Motor neuron (in vitro differentiated cells): ENCODE measurements around the gene LRMDA. TPM values are rescaled to one million over a fixed set of nuclear protein-coding genes. Genes with fewer than 3 reads are reported as not detected.
A peak's percentile ranks its signal among the peaks of the same experiment; 100 is the strongest.

Experiments
- ATAC-seq, 8 experiments: fragments of 200-7000 bp; cut with Tn5 transposase; replicated peaks in 6 of 8; 2 replicates each; pipeline ENCODE4 v1.8.0; 2021; ENCODE audit warnings: mild to moderate bottlenecking in 8 of 8, moderate library complexity in 8 of 8
- H3K27ac ChIP-seq, 2 donors: fragments of 250-450 bp; sonication (Bioruptor Pico); 2 replicates each; pipeline ENCODE4 v1.9.0; 2021; ENCODE audit warnings: antibody characterized with exemption in 2 of 2, mild to moderate bottlenecking in 2 of 2, moderate library complexity in 1 of 2
- H3K4me1 ChIP-seq, 2 donors: fragments of 250-450 bp; sonication (Bioruptor Pico); replicated peaks in 1 of 2; 2 replicates each; pipeline ENCODE4 v1.6.1; 2021; ENCODE audit warnings: antibody characterized with exemption in 2 of 2, mild to moderate bottlenecking in 2 of 2, moderate library complexity in 1 of 2
- H3K4me3 ChIP-seq, 5 donors: fragments of 250-450 bp; sonication (Bioruptor Pico); 2 replicates each; pipeline ENCODE4 v1.9.0; 2021; ENCODE audit warnings: antibody characterized with exemption in 5 of 5, mild to moderate bottlenecking in 5 of 5, moderate library complexity in 4 of 5
- WGBS, 10 experiments: fragments of 450-650 bp; shearing (Covaris generic); methylation state at CpG; one replicate each; pipeline ENCODE4 v1.0.0; 2022; 5-methylcytosine and 5-hydroxymethylcytosine counted together
- in situ Hi-C, 9 experiments: fragments of 400-800 bp; cut with MboI; loops; one replicate each; pipeline ENCODE4 v1.15.0; 2021; ENCODE audit warnings: low sequenced_read_pairs in 9 of 9, low pct_unique_long_range_greater_than_20kb in 2 of 9; ENCODE audit not compliant: unreplicated experiment in 9 of 9
- total RNA-seq, 8 experiments: library from RNA; unstranded; fragments of 300-600 nt; gene quantifications; 2 replicates each; pipeline versions ENCODE4 v1.2.3 to v1.2.4, GENCODE V29; 2022

The LRMDA gene
- total RNA-seq, 8 experiments from 2014 or later, result 0.85 to 5.4 (median 2.2) TPM; not detected in 1

DNA sequence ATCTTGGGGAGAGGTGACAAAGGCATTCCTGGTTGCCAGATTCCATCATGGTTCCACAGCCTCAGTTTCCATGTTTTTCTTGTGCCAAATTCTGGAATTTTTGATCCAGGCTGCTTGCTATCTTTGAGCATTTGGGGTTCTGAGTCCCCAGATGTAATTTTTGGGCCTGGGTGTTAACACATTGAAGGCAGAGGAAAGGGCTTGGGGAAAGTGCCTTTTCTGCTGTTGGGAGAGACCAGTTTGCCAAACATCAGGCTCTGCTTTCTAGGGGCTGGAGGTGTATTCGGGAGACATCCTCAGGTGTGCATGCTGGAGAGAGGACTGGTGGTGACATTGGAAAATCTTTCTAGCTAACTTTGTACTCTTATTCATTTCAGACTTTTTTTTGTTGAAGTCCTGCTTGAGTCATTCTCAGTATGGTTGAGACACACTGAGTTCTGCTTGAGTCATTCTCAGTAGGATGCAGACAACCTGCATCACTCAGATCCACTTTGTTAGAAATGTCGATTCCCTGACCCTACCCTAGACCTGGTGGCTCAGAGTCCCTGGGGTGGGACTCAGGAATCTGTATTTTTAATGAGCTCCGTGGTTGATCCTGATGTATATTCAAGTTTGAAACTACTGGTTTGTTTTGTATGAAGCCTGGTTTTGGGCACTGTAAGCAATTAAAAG is 101.0 kb downstream of the LRMDA start:
- Histone ChIP-seq H3K4me1 (peaks cover 7 to 10% of the 10 kb centered on the region in 2 donors), H3K27ac (no peak overlapping the region), H3K4me3 (no peak overlapping the region)
- in situ Hi-C loops, result no loop called here
- WGBS, 10 experiments, result 0 to 100% (median 63%) methylated on average over 1 to 3 of the region's 3 CpGs; no CpG with 5 or more reads in 2 of the 10 experiments
- no peak for ATAC-seq

DNA sequence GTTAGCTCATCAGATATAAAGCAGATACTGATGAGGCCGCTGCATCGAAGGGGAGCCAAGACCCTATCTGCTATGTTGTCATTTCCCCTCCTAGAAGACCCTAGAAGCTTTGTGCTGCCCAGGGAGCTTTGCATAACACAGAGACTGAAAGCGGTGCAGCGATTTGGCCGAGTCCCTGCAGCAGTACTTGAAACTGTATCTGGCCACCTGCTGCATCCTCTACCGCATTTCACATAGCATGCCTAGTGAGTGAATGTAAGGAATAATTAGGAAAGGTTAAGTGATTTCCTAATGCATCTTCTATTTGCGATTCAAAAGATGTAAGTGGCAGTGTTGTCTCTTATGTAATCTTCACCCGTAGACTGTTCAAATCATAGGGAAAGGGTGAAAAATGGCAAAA is 106.7 kb downstream of the LRMDA start:
- Histone ChIP-seq H3K27ac (no peak overlapping the region), H3K4me1 (peaks cover 37 to 38% of the 10 kb centered on the region in 2 donors), H3K4me3 (no peak overlapping the region)
- 13 to 94% (median 49%) methylated on average over 1 to 8 of the region's 8 CpGs; no CpG with 5 or more reads in 1 of the 10 experiments for WGBS, 10 experiments
- ATAC-seq, result no peak
- in situ Hi-C loops, result no loop called here

DNA sequence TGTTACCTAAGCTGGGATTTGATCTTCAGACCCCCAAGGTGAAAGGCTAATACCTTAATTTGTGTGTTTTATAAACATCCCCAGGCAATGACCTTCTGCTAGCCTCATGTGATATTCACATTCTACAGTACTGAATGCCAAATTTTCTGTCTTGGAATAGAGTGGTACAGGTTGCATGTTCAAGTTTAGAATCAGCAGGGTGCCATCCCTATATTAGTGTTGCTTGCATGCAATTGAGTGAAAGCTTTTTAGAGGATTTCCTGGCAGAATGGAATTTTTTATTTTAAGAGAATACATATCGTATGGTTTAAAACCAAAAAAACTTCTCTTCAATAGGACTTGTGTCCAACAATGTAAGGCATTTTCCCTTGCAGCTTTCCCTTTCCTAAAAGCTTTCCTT is 107.3 kb downstream of the LRMDA start:
- H3K27ac ChIP-seq, result no peak overlapping the region
- no peak for ATAC-seq
- WGBS, 10 experiments, result 50 to 100% (median 81%) methylated on average over 1 of the region's 1 CpG; no CpG with 5 or more reads in 2 of the 10 experiments
- in situ Hi-C loops, result no loop called here
- no peak overlapping the region for H3K4me3 ChIP-seq
- H3K4me1 ChIP-seq, result peaks cover 42% of the 10 kb centered on the region in 2 donors

DNA sequence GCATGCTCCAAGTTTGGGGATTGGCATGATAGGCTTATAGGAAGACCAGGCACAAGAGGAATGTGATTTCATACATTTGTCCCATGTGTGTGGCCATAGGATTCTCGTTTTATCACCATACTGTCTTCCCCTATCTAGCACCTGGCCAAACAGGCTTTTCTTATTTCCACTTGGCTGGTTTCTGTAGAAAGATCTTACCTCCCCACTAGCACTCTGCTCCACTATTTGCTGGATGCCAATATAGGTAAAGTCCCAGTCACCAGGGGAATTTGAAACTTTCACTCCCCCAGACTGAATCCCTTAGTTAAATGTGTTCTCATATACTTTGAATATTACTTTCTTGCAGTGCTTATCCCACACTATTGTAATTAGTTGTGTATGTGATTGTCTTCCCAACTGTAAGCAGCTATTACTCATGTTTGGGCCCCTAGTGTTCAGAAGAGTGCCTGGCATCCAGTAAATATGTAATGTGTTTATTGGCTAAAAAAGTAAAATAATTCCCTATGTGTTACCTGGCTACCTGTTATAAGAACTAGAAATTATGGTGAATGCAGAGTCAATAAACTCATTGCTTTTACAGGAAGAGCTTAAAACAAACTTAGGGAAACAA is 109.0 kb downstream of the LRMDA start:
- 0 to 100% (median 47%) methylated on average over 1 of the region's 1 CpG; no CpG with 5 or more reads in 4 of the 10 experiments for WGBS, 10 experiments
- Histone ChIP-seq H3K4me3 (no peak overlapping the region), H3K4me1 (peaks cover 46 to 47% of the 10 kb centered on the region in 2 donors), H3K27ac (no peak overlapping the region)
- in situ Hi-C loops, result no loop called here
- ATAC-seq, result no peak

- ATAC-seq, result peak in 1 of 8 experiments; percentile 2
- Histone ChIP-seq H3K27ac (no peak overlapping the region), H3K4me1 (peaks cover 46 to 47% of the 10 kb centered on the region in 2 donors), H3K4me3 (no peak overlapping the region)
- 0 to 79% (median 46%) methylated on average over 1 to 4 of the region's 4 CpGs for WGBS, 10 experiments
- in situ Hi-C loops, result no loop called here
Measured at GRCh38 chr10:75540981-75541380, 109.6 kb downstream of the LRMDA start.

DNA sequence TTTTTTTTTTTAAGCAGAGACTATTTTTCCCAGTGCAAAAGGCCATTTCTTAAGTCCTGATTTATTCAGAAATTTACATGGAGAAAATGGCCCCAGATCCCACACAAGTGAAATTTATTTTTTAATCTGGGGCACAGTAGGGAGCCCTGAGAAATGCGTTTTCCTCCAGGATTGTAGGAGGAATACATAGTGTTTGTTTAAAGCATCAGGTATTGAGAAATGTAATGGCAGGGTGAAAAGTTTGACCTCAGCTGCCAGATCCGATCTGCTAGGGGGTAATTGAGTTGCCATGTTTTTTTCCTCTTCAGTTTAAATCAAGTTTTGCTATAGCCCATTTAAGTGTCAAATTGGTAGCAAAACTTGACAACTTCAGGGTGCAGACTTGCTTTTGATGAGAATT is 110.0 kb downstream of the LRMDA start:
- Histone ChIP-seq H3K4me3 (no peak overlapping the region), H3K4me1 (peaks cover 46 to 47% of the 10 kb centered on the region in 2 donors), H3K27ac (no peak overlapping the region)
- ATAC-seq, result no peak
- in situ Hi-C loops, result no loop called here
- 0 to 100% (median 24%) methylated on average over 1 to 2 of the region's 2 CpGs; no CpG with 5 or more reads in 2 of the 10 experiments for WGBS, 10 experiments

DNA sequence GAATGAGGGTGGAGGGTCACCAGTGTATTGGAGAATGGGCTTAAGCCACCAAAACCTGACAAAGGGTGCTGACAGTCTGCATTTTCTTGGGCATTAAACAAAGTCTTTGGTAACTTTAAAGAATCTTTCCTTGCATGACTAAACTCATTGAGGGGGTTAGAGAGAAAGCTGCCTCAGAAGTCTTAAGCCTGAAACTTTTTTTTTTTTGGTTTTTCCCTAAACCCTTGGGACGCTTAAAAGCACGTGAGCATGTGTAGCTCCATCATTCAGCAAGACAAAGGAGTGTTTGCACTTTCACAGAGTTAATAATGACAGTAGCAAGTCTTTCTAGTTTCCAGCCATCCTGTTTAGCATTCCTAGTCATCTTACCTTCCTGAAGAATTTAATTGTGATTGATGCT is 110.7 kb downstream of the LRMDA start:
- Histone ChIP-seq H3K27ac (no peak overlapping the region), H3K4me3 (no peak overlapping the region), H3K4me1 (peaks cover 46 to 47% of the 10 kb centered on the region in 2 donors)
- 0 to 60% (median 7%) methylated on average over 1 to 2 of the region's 2 CpGs; no CpG with 5 or more reads in 1 of the 10 experiments for WGBS, 10 experiments
- in situ Hi-C loops, result no loop called here
- ATAC-seq, result peak in 4 of 8 experiments; percentile 1 to 14 (median 4)

DNA sequence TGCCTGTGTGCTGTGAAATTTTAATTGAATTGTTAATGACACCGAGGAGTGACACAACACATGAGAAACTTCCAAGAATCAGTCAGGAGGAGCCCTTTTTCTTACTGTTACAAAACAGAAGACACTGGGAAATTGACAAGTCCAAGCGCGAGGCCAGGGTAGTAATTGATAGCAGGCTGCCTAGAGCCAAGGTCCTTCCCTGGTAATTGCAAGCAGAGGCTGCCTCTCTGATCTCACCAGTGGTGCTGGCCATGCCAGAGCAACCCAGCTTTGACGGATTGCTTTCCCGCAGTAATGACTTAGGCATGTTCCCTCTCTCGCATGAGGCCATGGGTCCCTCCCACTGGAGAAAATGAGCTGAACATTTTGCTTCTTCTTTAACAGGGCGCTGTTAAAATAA is 111.5 kb downstream of the LRMDA start:
- ATAC-seq, result peak; percentile 35 to 99 (median 98)
- Histone ChIP-seq H3K27ac (peak overlapping the region in 1 of 2 donors; percentile 9), H3K4me1 (peaks cover 40 to 45% of the 10 kb centered on the region in 2 donors), H3K4me3 (no peak overlapping the region)
- WGBS, 10 experiments, result 0 to 60% (median 5%) methylated on average over 1 to 7 of the region's 7 CpGs; no CpG with 5 or more reads in 1 of the 10 experiments
- in situ Hi-C loops, result no loop called here

DNA sequence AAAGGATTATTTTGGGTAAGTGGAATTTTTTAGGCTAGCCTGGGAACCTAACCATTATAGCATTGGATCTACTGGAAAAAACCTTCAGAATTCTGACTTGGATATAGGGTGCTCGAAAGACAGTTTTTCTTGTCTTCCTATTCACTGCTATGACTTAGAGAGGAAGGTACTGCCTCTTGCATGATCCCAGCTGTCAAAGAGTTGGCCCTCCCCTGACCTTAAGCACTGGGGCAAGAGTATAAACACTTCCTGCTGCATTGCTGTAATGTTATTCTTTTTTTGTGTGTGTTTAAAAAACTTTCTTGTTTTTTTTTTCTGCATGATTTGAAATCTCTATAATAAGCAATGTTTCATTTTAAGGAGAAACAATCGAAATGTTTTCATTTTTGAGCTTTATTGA is 113.0 kb downstream of the LRMDA start:
- no peak for ATAC-seq
- in situ Hi-C loops, result no loop called here
- H3K4me1 ChIP-seq, result peaks cover 32 to 33% of the 10 kb centered on the region in 2 donors
- no peak overlapping the region for H3K4me3 ChIP-seq
- WGBS, 10 experiments, result 9 to 64% (median 44%) methylated on average over 1 to 2 of the region's 2 CpGs
- no peak overlapping the region for H3K27ac ChIP-seq

GRCh38 chr10:75544993-75545706 is 113.7 kb downstream of the LRMDA start:
- 0 to 100% (median 73%) methylated on average over 1 to 4 of the region's 5 CpGs for WGBS, 10 experiments
- in situ Hi-C loops, result no loop called here
- peak in 1 of 8 experiments; percentile 22 for ATAC-seq

DNA sequence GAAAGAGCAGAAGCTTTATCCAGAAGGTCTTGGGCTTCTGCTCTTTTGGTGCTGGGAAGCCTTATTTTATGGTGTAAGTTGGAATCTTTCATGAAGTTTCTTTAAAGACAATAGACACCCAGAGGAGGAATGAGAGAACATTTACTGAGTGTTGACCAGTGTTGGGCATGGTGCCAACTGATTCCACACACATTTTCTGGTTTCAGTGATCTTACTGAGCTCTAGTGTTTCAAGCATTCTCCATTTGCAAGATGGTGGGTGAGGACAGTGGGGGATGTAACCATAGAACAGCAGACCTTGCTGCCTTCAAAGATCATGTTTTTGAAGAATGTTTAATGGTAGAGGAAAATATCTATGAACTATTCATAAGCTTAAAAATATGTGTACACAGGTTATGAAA is 114.6 kb downstream of the LRMDA start:
- in situ Hi-C loops, result no loop called here
- no peak for ATAC-seq

More at GRCh38 chr10:75544993-75545706, 113.7 kb downstream of the LRMDA start:
- H3K27ac ChIP-seq, result no peak overlapping the region
- H3K4me3 ChIP-seq, result no peak overlapping the region
- H3K4me1 ChIP-seq, result peaks cover 32 to 33% of the 10 kb centered on the region in 2 donors

GRCh38 chr10:75547391-75548298 is 116.2 kb downstream of the LRMDA start:
- Histone ChIP-seq H3K4me1 (peaks cover 13 to 14% of the 10 kb centered on the region in 2 donors), H3K4me3 (no peak overlapping the region), H3K27ac (no peak overlapping the region)
- in situ Hi-C loops, result no loop called here
- ATAC-seq, result no peak
- WGBS, 10 experiments, result 36 to 100% (median 84%) methylated on average over 2 to 6 of the region's 7 CpGs

More for the DNA sequence above, 114.6 kb downstream of the LRMDA start:
- Histone ChIP-seq H3K4me3 (no peak overlapping the region), H3K4me1 (peaks cover 30 to 31% of the 10 kb centered on the region in 2 donors), H3K27ac (no peak overlapping the region)
